DMS53 (cell line): ENCODE measurements around the gene OBSL1.

Experiments
- DNase-seq: peaks from one replicate; lab custom pipeline; 2025; lab: John Stamatoyannopoulos, UW

The OBSL1 gene

DNA sequence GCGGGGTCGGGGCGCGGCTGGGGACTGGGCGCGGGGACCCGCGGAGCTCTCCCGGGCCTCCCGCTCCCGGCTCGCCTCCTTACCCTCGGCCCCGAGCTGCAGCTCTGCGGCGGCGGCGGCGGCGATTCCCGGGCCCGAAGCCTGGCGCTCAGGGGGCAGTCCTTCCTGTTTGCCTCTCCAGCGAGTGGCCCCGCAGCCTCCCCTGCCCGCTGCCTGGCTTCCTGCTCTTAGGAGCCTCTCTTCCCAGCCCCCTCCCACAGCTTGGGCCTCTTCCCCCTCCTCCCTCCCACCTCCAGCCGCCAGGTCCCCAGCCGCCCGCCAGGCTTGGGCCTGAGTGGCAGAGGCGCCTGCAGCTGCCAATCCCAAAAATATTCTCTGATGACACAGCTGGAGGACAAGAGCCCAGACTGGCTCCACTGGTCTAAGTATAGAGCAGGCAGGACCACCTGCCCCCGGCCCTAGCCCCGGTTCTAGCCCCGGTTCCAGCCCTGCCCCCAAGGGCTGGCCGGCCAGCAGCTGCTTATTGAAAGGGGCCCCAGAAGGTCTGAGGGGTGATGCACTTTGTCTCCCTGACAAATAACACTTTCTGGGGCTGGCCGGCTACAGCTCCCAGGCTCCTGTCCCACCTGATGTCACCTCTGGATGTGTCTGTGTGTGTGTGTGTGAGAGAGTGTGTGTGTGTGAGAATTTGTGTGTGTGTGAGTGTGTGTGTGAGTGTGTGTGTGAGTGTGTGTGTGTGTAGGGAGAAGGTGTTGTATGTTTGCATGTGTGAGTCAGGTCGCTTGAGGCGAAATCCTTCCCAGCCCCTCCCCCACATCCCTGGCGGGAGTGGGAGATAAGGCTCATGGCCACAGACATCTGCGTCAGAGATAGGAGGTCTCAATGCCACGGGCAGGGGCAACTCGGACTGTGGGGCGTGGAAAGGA lies at the start of gene OBSL1:
Gene OBSL1, minus strand, starts transcription at position 229 of the 926 bp plus-strand sequence. CDS start 307 bp downstream, outside the sequence.
- DNase-seq = peak; percentile 87

DNA sequence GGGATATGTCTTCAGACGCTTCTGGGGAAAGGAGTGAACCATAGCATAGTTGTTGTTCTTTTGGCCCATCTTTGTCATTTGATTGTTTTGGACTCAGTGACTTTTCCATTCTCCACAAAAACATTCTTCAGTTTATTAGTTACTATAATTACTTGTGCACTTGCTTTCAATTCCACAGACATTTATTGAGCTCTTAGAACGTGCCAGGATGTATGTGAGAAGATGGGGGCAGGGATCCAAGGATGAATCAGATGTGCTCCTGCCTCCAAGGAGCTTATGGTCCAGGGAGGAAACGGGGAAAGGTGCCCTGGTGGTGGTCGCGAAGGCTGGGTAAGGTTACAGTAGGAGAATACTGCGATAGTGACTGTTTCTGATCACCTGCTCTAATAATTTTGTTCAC lies 49.2 kb upstream of the OBSL1 start:
- DNase-seq = no peak

DNA sequence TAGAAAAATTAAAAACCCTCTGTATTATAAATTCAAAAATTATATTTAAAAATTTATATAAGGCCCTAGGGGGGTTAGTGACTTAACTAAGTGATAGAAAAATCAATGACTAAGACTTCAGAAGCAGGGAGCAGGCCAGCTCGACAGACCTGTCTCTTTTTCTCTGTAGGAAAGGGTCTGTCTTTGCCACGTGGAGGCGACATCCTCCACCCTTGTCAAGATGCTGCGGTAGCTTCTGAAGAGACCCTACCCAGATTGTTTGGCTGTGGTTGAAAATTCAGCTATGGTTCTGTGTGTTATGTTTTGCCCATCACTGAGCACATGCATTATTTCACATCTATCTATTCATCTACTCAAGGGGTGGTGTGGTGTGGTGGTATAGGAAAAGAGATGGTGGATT lies 47.9 kb upstream of the OBSL1 start:
- no peak for DNase-seq

DNA sequence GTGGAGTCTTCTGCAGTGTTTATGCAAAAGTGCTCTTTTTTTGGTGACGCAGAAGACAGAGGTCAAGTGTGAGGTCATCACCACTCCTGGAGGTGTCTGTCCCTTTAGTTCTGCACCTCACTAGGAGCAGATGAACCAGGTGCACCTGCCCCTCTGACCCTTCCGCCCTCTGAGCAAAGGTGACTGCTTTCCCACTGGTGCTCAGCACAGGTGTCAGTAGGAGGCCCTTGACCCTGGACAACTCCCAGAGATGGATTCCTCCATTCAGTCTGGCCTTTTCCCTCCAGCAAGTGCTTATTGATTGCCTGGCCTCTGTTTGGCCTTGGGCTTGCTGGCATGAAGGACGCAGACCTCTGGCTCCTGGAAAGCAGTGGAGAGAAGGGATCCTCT lies 47.4 kb upstream of the OBSL1 start:
- peak; percentile 7 for DNase-seq

DNA sequence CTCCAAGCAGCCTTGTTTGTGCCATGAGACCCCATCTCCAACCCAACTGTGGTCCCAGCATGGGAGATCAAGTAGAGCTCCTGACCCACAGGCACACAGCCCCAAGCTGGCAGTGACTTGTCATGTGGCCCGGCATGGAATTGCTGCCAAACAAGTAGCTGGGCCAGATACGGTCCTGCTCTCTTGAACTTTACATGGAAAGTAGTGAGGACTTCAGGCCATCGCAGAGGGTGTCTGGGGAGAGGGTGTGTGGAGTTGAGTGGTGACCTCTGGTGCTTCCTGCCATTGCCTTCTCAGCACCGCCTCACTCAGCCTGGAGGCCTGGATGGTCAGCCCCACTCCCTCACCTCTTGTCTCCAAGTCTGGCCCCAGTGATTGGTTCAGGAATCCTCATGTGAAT lies 45.2 kb upstream of the OBSL1 start:
- no peak for DNase-seq

DNA sequence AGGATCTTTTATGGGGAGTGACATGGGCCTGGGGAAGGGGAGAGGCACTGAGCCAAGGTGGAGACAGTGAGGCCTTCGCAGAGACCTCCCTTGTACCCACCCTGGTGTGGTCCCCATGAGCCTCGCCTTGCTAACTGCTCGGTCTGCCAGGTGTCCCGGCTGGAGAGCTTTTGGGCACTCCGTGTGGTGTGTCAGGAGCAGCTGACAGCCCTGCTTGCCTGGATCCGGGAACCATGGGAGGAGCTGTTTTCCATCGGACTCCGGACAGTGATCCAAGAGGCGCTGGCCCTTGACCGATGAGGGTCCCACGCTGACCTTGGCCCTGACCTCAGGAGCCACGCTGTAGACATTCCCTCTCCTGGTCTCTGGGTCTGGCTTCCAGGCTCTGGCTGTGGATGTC lies 44.6 kb upstream of the OBSL1 start:
- no peak for DNase-seq

DNA sequence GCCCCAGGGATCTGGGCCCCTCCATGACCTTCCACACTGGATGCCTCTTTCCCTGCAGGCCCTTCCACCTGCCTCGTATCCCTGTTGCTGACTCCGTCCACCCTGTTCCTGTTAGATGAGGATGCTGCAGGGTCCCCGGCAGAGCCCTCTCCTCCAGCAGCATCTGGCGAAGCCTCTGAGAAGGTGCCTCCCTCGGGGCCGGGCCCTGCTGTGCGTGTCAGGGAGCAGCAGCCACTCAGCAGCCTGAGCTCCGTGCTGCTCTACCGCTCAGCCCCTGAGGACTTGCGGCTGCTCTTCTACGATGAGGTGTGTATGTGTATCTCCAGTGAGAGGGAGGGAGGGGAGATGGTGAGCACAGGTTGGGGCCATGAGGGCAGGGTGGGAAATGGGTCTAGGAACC lies 43.7 kb upstream of the OBSL1 start:
- no peak for DNase-seq

DNA sequence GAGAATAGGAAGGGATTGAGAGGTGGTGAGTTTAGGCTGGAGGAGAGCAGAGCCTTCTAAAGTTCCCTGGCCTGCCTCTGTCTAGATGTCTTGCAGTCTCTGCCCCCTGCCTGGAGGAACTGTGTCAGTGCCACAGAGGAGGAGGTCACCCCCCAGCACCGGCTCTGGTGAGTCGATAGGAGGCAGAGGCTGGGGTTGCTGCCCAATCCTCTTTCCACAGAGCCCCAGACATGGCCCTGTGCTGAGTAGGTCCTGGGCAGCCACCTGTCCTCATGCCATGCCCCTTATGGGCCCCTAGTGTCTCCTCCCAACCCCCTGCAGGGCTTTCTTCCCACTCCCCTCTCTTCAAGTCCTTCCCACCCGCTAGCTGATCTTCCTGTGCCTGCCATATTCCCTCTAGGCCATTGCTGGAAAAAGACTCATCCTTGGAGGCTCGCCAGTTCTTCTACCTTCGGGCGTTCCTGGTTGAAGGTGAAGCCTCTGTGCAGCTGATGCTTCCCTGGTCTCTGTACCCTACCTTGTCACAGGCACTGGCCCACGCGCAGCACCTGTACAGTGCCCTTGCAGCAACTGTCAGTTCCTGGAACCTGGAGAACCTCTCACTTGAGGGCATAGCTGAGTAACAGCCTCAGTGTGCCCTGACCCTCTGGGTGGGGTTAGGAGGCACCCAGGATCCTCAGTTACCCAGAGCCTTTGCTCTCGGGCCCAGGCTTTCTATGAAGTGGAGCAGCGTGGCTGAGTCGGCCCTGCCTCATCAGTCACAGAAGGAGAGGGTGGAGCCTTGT lies 42.9 kb upstream of the OBSL1 start:
- DNase-seq = no peak

DNA sequence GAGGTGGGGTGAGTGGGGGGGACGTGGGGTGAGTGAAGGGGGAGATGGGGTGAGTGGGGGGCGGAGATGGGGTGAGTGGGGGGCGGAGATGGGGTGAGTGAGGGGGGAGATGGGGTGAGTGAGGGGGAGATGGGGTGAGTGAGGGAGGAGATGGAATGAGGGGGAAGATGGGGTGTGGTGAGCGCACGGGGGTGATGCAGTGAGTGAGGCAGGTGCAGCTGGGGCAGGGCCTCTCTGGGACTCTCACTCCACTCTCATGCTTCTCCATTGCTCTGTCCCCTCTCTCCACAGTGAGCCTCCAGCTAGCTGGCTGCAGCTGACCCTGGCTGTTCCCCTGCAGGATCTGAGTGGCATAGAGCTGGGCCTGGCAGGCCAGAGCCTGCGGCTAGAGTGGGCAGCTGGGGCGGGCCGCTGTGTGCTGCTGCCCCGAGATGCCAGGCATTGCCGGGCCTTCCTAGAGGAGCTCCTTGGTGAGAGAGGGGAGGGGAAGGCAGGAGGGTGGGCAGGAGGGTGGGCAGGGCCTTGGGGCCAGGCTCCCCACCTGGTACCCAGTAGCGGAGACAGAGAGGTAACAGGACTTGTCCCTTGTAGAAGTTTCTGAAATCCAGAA lies 42.2 kb upstream of the OBSL1 start:
- no peak for DNase-seq

DNA sequence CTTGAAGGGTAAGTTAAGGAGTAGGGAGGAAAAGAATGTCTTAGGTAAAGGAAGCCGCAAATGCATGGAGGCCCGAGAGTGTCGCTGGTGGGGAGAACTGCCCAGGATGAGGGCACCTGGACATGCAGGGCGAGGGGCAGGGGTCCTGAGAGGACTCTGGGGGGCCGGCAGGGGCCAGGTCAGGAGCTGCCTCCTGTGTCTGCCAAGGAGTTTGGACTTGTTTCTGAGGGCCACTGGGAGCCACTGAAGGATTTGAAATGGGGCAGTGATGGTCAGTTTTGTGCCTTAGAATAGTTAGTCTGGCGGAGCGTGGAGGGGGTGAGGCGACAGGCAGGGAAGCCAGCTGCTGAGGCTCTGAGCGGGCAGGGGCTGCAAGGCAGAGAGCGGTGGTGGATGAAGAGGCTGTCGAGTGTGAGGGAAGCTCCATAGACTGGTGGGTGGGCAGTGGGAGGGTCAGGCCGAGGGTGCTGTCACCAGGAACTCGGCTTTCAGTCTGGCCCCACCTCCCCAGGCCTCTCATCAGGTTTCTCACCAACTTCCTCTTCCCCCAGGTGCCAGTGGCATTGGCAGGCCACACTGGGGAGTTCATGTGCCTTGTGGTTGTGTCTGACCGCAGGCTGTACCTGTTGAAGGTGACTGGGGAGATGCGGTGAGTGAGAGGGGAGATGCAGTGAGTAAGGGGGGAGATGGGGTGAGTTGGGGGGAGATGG lies 41.4 kb upstream of the OBSL1 start:
- DNase-seq = no peak

DNA sequence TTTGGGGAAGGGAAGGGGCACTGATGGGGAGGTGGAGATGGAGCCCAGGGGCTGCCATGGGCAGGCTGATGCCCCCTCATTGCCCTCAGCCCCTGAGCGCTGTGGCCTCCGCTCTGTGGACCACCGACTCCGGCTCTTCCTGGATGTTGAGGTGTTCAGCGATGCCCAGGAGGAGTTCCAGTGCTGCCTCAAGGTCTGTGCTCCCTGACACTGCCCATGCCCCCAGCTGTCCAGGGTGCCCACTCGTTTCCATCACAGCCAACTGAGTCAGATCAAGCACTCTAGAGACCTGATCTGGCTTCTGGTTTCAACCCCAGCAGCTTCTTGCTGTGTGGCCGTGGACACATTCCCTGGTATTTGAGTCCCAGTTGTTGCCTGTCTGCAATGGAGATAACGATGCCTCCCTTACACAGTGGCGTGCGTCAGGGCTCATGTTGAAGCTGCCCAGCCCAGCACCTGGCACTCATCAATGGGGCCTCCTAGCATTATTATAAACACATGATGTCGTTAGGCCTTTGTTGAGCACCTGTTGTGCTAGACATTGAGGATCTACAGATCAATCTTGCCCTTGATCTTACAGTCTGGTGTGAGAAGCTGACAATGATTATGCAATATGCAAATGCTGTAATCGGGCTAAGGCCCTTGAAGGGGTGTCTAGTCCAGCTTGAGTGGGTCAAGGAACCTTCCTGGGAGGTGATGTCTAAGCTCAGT lies 40.7 kb upstream of the OBSL1 start:
- DNase-seq = peak; percentile 43

DNA sequence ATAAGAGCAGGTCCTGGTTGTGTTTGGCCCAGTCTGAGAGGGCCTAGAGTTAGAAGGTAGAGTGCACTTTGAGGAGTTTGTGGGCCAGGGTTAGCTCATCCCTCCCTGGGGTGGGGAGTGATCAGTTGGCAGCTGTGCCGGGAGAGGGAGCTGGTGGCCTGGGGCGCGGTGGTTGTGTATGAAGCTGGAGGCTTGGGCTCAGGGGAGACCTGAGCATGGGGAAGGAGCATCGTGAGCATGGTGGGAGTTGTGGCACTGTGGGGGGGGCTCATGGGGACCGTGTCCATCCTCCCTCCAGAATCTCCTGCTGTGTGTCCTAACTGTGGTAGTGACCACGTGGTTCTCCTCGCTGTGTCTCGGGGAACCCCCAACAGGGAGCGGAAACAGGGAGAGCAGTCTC lies 40.0 kb upstream of the OBSL1 start:
- DNase-seq = no peak

DNA sequence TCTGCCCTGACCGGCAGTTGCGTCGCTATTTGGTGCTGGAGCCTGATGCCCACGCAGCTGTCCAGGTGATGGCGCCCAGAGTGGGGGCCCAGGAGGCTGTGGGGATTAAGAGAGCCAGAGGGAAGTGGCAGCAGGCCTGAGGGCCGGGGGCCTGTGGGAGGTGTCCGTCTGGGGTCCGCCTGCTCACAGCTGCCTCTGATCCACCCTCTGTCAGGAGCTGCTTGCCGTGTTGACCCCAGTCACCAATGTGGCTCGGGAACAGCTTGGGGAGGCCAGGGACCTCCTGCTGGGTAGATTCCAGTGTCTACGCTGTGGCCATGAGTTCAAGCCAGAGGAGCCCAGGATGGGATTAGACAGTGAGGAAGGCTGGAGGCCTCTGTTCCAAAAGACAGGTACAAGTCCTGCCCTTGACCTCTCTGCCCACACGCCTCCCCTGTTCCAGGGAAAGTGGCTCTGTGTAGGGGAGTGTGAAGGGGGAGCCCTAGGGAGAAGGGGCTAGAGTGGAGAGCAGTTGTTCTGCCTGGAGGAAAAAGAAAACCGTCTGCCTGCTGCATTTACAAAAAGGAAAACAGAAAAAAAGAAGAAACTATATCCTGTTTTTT lies 37.9 kb upstream of the OBSL1 start:
- no peak for DNase-seq

DNA sequence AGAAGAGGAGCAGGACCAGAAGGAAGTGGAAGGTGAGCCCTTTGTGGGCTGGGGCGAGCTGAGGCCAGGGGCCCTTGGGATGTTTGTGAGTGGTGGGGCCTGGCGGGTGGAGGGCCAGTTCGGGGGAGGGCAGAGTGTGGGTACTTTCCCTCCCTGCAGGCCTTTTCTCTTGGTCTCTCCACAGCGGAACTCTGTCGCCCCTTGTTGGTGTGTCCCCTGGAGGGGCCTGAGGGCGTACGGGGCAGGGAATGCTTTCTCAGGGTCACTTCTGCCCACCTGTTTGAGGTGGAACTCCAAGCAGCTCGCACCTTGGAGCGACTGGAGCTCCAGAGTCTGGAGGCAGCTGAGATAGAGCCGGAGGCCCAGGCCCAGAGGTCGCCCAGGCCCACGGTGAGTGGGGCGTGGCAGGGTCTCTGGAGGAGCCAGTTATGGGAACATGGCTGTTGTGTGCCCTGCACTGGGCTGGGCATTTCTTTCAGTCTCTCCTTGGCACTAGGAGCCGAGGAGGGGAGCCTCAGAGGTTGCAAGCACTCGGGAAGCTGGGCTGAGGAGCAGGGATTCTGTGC lies 37.1 kb upstream of the OBSL1 start:
- no peak for DNase-seq

DNA sequence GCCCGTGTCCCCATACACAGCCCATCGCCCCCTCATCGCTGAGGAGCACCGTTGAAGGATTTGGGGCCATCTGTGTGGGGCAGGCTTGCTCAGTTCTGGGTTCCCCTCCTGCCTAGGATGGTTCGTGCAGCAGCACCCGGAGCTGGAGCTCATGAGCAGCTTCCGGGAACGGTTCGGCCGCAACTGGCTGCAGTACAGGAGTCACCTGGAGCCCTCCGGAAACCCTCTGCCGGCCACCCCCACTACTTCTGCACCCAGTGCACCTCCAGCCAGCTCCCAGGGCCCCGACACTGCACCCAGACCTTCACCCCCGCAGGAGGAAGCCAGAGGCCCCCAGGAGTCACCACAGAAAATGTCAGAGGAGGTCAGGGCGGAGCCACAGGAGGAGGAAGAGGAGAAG lies 36.6 kb upstream of the OBSL1 start:
- no peak for DNase-seq

DNA sequence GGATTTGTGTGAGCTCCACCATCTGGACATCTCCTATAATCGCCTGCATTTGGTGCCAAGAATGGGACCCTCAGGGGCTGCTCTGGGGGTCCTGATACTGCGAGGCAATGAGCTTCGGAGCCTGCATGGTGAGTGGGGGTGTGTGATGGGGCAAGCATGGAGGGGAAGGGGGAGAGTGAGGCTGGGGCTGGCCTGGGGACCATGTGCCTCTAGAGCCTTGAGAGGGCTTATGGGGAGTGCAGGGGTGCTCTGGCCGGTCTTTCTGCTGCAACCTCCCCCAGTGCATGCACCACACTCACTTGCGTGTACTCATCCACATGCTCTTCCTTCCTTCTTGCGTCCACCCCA lies 34.2 kb upstream of the OBSL1 start:
- no peak for DNase-seq

DNA sequence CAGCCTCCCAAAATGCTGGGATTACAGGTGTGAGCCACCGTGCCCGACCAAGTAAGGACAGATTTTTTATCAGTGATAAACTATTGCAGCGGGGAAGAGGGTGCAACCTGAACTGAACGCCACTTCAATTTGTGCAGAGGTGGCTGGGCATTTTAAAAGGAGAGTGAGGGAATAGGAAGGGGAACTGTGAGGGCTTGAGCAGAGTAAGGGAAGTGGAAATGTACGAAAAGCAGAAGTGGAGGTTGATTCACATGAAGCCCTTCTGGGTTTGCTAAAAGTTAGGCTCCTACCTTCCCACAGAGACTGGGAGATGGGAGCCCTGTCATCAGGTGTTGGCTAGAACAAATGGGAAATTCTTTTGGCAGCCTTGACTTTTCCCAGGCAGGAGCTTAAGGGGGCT lies 32.4 kb upstream of the OBSL1 start:
- DNase-seq = no peak

DNA sequence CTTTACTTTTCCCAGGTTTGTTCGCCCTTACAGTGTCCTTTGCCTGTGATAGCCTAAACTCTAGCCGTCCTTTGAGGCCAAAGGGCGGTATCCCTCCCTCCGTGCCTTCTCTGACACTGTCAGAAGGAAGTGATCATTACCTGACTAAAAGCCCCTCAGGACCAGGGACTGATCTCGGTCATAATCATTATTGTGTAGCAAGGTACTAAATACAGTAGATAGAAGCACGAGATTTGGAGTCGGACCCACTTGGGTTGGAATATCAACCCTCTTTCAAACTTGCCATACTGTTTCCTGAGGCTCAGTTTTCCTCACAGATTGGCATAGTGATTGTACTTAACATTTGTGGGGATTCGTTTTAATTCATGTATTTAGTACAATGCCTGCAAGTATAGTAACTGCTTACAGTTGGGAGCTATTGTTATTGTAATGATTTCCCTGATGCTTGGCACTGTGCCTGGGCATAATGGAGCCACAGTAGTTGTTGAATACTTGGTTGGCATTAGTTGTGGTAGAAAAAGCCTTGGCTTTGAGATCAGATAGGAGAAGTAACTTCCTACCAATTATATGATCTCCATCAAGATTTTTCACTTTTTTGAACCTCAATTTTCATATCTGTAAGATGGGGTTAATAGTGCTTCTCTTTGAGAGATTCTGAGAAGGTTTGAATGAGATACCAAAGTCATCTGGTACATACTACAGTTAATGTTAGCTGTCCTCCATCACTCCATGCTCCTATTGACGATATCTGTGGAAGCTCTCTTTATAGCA lies 27.2 kb upstream of the OBSL1 start:
- DNase-seq = no peak

DNA sequence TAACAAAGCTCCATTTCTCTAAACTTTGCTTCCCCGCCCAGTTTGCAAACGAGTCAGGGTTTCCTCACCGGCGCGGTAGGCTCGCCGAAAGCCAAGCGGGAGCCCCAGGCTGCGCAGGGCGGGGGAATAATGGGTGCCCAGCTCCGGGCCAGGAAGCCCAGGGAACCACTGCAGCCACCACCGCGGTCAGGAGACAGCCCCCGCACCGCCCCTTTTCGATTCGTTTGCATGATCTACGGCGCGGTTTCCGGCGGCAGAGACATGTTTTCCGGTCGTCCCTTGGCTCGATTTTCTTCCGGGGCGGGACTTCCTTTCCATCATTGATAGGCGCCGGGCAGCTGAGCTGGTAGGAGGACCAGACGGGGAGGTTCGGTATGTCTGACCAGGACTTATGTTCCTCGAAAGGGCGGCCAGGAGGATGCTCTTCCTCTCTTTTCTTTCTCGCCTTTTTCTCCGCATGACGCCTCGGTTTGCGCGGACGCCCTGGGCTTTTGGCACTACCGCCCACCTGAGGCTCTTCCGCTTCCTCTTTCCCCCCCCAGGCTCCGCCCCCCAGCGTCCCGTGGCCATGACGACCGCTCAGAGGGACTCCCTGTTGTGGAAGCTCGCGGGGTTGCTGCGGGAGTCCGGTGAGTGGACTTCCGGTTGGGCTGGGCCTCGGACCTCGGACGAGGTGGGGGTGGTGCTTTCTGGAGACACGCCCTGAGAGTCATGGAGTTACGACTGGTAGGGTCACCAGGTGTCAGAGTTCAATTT lies 26.4 kb upstream of the OBSL1 start, which contains the start of gene STK11IP:
Gene STK11IP, plus strand, starts transcription at position 306 of the 756 bp plus-strand sequence. Its CDS starts 263 bp downstream, at position 569.
- DNase-seq = peak; percentile 98
